HG03439 (cell line): Measurements from ENCODE around the gene FLYWCH1.
"Not testable (repeated sequence)": the region's sequence is repeated elsewhere in the genome, so short reads cannot be mapped to it uniquely, and the experiment has no call there.

Experiments
- ATAC-seq: cut with Tn5 transposase; IDR thresholded peaks from one replicate; pipeline ENCODE4 v1.9.1; 2021; ENCODE audit warnings: mild to moderate bottlenecking, moderate library complexity; ENCODE audit not compliant: unreplicated experiment

FLYWCH1 gene

GRCh38 chr16:2924901-2925755, 13.4 kb downstream of the FLYWCH1 start:
- ATAC-seq: no peak

- ATAC-seq: no peak
Observed at GRCh38 chr16:2925951-2926649, 14.4 kb downstream of the FLYWCH1 start.

- ATAC-seq: no peak
Observed at GRCh38 chr16:2926650-2926999, 14.9 kb downstream of the FLYWCH1 start.

- ATAC-seq: peak; percentile 52
Observed at GRCh38 chr16:2927010-2927646, 15.4 kb downstream of the FLYWCH1 start.

GRCh38 chr16:2928151-2928550, 16.4 kb downstream of the FLYWCH1 start:
- ATAC-seq: not testable (repeated sequence)

- ATAC-seq: no peak
Observed at GRCh38 chr16:2928796-2929195, 17.1 kb downstream of the FLYWCH1 start.

- ATAC-seq: no peak
Observed at GRCh38 chr16:2929693-2930092, 18.0 kb downstream of the FLYWCH1 start.

GRCh38 chr16:2930236-2930635, 18.5 kb downstream of the FLYWCH1 start:
- no peak for ATAC-seq

- not testable (repeated sequence) for ATAC-seq
Observed at GRCh38 chr16:2931231-2931914, 19.6 kb downstream of the FLYWCH1 start.

- ATAC-seq: no peak
Observed at GRCh38 chr16:2933136-2933535, 21.4 kb downstream of the FLYWCH1 start.

- ATAC-seq: no peak
Observed at GRCh38 chr16:2933701-2934100, 22.0 kb downstream of the FLYWCH1 start.

- no peak for ATAC-seq
Observed at GRCh38 chr16:2934450-2934849, 22.7 kb downstream of the FLYWCH1 start.

GRCh38 chr16:2936436-2937011, 24.8 kb downstream of the FLYWCH1 start:
- ATAC-seq: no peak

- no peak for ATAC-seq
Observed at GRCh38 chr16:2937170-2937569, 25.4 kb downstream of the FLYWCH1 start.

- no peak for ATAC-seq
Observed at GRCh38 chr16:2938206-2938605, 26.5 kb downstream of the FLYWCH1 start.

GRCh38 chr16:2939968-2940367, 28.2 kb downstream of the FLYWCH1 start:
- ATAC-seq: no peak

- no peak for ATAC-seq
Observed at GRCh38 chr16:2942045-2942444, 30.3 kb downstream of the FLYWCH1 start.

GRCh38 chr16:2943716-2944115, 32.0 kb downstream of the FLYWCH1 start:
- ATAC-seq: not testable (repeated sequence)

GRCh38 chr16:2946649-2947048, 34.9 kb downstream of the FLYWCH1 start:
- no peak for ATAC-seq

GRCh38 chr16:2948807-2949704, 37.3 kb downstream of the FLYWCH1 start:
- no peak for ATAC-seq
